Measurements from ENCODE around the gene CDC42BPB. TPM values are rescaled to one million over a fixed set of nuclear protein-coding genes. Genes with fewer than 3 reads are reported as not detected.

Gene CDC42BPB
- total and polyA plus RNA-seq, 2 donors from 2014 or later = 22.5 to 127 TPM

DNA sequence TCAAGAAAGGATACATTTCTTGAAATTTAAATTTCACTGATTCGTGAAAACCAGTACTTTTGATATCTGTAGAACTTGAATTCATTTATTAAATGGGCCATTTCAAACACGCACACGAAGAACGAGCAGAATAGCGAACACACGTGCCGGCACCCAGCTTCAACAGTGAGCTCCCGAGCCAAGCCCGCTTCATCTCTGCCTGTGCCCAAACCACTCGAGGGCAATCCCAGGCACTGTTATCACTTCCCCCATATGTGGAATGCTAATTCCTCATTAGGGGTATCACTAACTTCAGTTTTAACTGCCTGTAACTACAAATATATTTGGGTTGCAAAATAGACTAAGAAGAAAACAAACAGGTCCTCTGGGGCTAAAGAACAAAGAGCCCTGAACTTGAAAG, 86.9 kb downstream of the CDC42BPB start:
- no peak for FAIRE-seq
- no peaks in the 10 kb centered on the region for H3K4me1 ChIP-seq (ENCODE audit: control insufficient read depth in 2 of 3, insufficient read depth in 2 of 3, low read depth in 1 of 3, low read length in 3 of 3)
- H3K9me3 ChIP-seq (ENCODE audit: control insufficient read depth in 2 of 3, insufficient read depth in 1 of 3, low read length in 3 of 3) = no peaks in the 10 kb centered on the region
- H3K9ac ChIP-seq (ENCODE audit: low read length in 3 of 3) = no peak overlapping the region
- H3K4me3 ChIP-seq (ENCODE audit: low read length in 3 of 3) = no peak overlapping the region
- TF ChIP-seq, protein P1, sequence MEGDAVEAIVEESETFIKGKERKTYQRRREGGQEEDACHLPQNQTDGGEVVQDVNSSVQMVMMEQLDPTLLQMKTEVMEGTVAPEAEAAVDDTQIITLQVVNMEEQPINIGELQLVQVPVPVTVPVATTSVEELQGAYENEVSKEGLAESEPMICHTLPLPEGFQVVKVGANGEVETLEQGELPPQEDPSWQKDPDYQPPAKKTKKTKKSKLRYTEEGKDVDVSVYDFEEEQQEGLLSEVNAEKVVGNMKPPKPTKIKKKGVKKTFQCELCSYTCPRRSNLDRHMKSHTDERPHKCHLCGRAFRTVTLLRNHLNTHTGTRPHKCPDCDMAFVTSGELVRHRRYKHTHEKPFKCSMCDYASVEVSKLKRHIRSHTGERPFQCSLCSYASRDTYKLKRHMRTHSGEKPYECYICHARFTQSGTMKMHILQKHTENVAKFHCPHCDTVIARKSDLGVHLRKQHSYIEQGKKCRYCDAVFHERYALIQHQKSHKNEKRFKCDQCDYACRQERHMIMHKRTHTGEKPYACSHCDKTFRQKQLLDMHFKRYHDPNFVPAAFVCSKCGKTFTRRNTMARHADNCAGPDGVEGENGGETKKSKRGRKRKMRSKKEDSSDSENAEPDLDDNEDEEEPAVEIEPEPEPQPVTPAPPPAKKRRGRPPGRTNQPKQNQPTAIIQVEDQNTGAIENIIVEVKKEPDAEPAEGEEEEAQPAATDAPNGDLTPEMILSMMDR (IDR thresholded peaks at IDR 0.05; ENCODE audit: borderline replicate concordance, extremely low read depth, insufficient read depth) = no peak
- H3K36me3 ChIP-seq (ENCODE audit: control insufficient read depth in 2 of 3, insufficient read depth in 3 of 3, low read length in 3 of 3) = peaks cover 9 to 88% (median 44%) of the 10 kb centered on the region in 3 donors
- H3K27ac ChIP-seq (ENCODE audit: low read depth in 2 of 2, low read length in 2 of 2) = no peak overlapping the region
- H3K27me3 ChIP-seq (ENCODE audit: control insufficient read depth, insufficient read depth, low read length) = no peaks in the 10 kb centered on the region
- intact Hi-C loops (cut with DNase I) = no loop called here
- DNase-seq = no peak

DNA sequence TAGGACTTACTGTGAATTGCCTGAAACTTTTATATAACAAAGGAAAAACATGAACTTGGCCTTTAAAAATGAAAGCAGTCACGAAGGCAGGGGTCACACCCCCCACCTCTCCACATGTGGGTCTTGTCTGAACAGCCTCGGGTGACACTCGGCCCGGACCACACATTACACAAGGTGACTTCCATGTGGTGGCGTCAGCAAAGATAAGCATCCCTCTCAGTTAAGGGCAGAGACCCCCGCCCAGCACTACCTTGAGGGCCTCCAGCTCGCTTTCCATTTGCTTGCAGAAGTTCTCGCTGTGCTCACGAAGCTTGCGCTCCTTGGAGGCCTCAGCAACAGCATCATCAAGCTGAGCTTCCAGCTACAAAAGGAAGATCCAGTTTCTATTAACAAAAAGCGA, 87.4 kb downstream of the CDC42BPB start:
- no peak for FAIRE-seq
- peaks cover 9 to 89% (median 46%) of the 10 kb centered on the region in 3 donors for H3K36me3 ChIP-seq (ENCODE audit: control insufficient read depth in 2 of 3, insufficient read depth in 3 of 3, low read length in 3 of 3)
- no peak overlapping the region for H3K27ac ChIP-seq (ENCODE audit: low read depth in 2 of 2, low read length in 2 of 2)
- H3K27me3 ChIP-seq (ENCODE audit: control insufficient read depth, insufficient read depth, low read length) = no peaks in the 10 kb centered on the region
- TF ChIP-seq, protein P1 (IDR thresholded peaks at IDR 0.05; ENCODE audit: borderline replicate concordance, extremely low read depth, insufficient read depth) = no peak
- H3K4me3 ChIP-seq (ENCODE audit: low read length in 3 of 3) = no peak overlapping the region
- H3K9ac ChIP-seq (ENCODE audit: low read length in 3 of 3) = no peak overlapping the region
- no peaks in the 10 kb centered on the region for H3K4me1 ChIP-seq (ENCODE audit: control insufficient read depth in 2 of 3, insufficient read depth in 2 of 3, low read depth in 1 of 3, low read length in 3 of 3)
- no peak for DNase-seq
- intact Hi-C loops (cut with DNase I) = no loop called here
- H3K9me3 ChIP-seq (ENCODE audit: control insufficient read depth in 2 of 3, insufficient read depth in 1 of 3, low read length in 3 of 3) = no peaks in the 10 kb centered on the region

DNA sequence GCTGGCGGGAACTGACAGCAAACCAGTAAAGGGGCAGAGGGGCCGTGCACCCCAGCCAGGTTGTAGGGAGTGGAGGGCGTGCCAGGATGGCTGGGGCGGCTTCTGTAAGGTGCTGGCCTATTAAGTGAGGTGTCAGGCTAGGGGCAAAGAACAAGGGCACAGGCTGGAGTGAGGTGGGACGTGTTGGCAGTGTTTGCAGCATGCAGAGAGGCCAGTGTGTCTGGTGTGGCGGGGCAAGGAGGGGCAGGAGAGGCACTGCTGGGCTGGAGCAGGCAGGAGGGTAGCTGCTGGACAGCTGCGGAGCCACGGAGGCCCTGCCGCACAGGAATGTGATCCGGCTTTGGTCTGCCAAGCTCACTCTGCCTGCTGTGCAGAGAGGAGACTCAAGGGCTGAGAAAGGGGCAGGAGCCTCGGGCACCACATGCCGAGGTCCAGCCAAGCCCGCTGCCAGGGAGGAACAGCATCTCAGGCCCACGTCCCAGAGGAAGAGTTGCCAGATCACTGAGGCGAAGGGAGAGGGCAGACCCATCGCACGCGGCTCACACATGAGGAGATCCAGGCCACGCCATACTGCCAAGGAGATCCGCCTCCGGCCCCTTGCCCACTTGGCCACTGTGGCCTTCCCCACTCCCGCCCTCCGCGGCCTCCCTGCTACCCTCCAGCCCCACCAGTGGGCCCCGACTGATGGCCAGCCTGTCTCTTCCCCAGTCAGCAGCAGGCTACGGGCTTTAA, 88.1 kb downstream of the CDC42BPB start:
- Histone ChIP-seq H3K27ac (ENCODE audit: low read depth in 2 of 2, low read length in 2 of 2) (no peak overlapping the region), H3K36me3 (ENCODE audit: control insufficient read depth in 2 of 3, insufficient read depth in 3 of 3, low read length in 3 of 3) (peaks cover 9 to 85% (median 43%) of the 10 kb centered on the region in 3 donors), H3K27me3 (ENCODE audit: control insufficient read depth, insufficient read depth, low read length) (no peaks in the 10 kb centered on the region), H3K4me1 (ENCODE audit: control insufficient read depth in 2 of 3, insufficient read depth in 2 of 3, low read depth in 1 of 3, low read length in 3 of 3) (no peaks in the 10 kb centered on the region), H3K9me3 (ENCODE audit: control insufficient read depth in 2 of 3, insufficient read depth in 1 of 3, low read length in 3 of 3) (no peaks in the 10 kb centered on the region), H3K9ac (ENCODE audit: low read length in 3 of 3) (no peak overlapping the region), H3K4me3 (ENCODE audit: low read length in 3 of 3) (no peak overlapping the region)
- TF ChIP-seq, protein P1 (IDR thresholded peaks at IDR 0.05; ENCODE audit: borderline replicate concordance, extremely low read depth, insufficient read depth) = no peak
- no peak for FAIRE-seq
- no peak for DNase-seq
- intact Hi-C loops (cut with DNase I) = no loop called here
